Measurements from ENCODE around the gene TMEM132C. TPM values are rescaled to one million over a fixed set of nuclear protein-coding genes. Genes with fewer than 3 reads are reported as not detected.

TMEM132C gene
- polyA plus RNA-seq, 1 experiment = not detected

GRCh38 chr12:128548949-128549348 is 282.0 kb downstream of the TMEM132C start:
- TF ChIP-seq CTCF (IDR thresholded peaks at IDR 0.05; ENCODE audit: low read depth, low read length) = no peak
- CTCF ChIA-PET = no interaction called here
- Histone ChIP-seq H3K9me3 (ENCODE audit: control insufficient read depth, insufficient read depth, low read length) (peaks cover 66% of the 10 kb centered on the region), H3K27ac (ENCODE audit: low read depth, low read length) (no peak overlapping the region), H3K4me3 (ENCODE audit: low read depth, low read length) (no peak overlapping the region), H3K27me3 (ENCODE audit: control insufficient read depth, insufficient read depth, low read length) (no peaks in the 10 kb centered on the region)
- no peak for DNase-seq (ENCODE audit: low read depth, low spot score)
- POLR2A ChIA-PET = no interaction called here

GRCh38 chr12:128549601-128550218 is 282.7 kb downstream of the TMEM132C start:
- Histone ChIP-seq H3K4me3 (ENCODE audit: low read depth, low read length) (no peak overlapping the region), H3K27ac (ENCODE audit: low read depth, low read length) (no peak overlapping the region), H3K27me3 (ENCODE audit: control insufficient read depth, insufficient read depth, low read length) (no peaks in the 10 kb centered on the region), H3K9me3 (ENCODE audit: control insufficient read depth, insufficient read depth, low read length) (peaks cover 71% of the 10 kb centered on the region)
- no peak for TF ChIP-seq CTCF (IDR thresholded peaks at IDR 0.05; ENCODE audit: low read depth, low read length)
- no peak for DNase-seq (ENCODE audit: low read depth, low spot score)
- ChIA-PET POLR2A (no interaction called here), CTCF (no interaction called here)

- no peak overlapping the region for H3K4me3 ChIP-seq (ENCODE audit: low read depth, low read length)
- H3K27ac ChIP-seq (ENCODE audit: low read depth, low read length) = no peak overlapping the region
- ChIA-PET CTCF (no interaction called here), POLR2A (no interaction called here)
- no peaks in the 10 kb centered on the region for H3K27me3 ChIP-seq (ENCODE audit: control insufficient read depth, insufficient read depth, low read length)
- no peak for DNase-seq (ENCODE audit: low read depth, low spot score)
- H3K9me3 ChIP-seq (ENCODE audit: control insufficient read depth, insufficient read depth, low read length) = peaks cover 76% of the 10 kb centered on the region
- TF ChIP-seq CTCF (IDR thresholded peaks at IDR 0.05; ENCODE audit: low read depth, low read length) = no peak
Measured at GRCh38 chr12:128551266-128551665, 284.3 kb downstream of the TMEM132C start.

GRCh38 chr12:128554546-128555304 is 287.8 kb downstream of the TMEM132C start:
- H3K4me3 ChIP-seq (ENCODE audit: low read depth, low read length) = no peak overlapping the region
- no peak for DNase-seq (ENCODE audit: low read depth, low spot score)
- no peak overlapping the region for H3K27ac ChIP-seq (ENCODE audit: low read depth, low read length)
- CTCF ChIA-PET = no interaction called here
- H3K9me3 ChIP-seq (ENCODE audit: control insufficient read depth, insufficient read depth, low read length) = peaks cover 72% of the 10 kb centered on the region
- TF ChIP-seq CTCF (IDR thresholded peaks at IDR 0.05; ENCODE audit: low read depth, low read length) = no peak
- H3K27me3 ChIP-seq (ENCODE audit: control insufficient read depth, insufficient read depth, low read length) = no peaks in the 10 kb centered on the region
- POLR2A ChIA-PET = no interaction called here

- CTCF ChIA-PET = no interaction called here
- no peak for TF ChIP-seq CTCF (IDR thresholded peaks at IDR 0.05; ENCODE audit: low read depth, low read length)
- POLR2A ChIA-PET = no interaction called here
- Histone ChIP-seq H3K9me3 (ENCODE audit: control insufficient read depth, insufficient read depth, low read length) (peaks cover 64% of the 10 kb centered on the region), H3K27ac (ENCODE audit: low read depth, low read length) (no peak overlapping the region), H3K27me3 (ENCODE audit: control insufficient read depth, insufficient read depth, low read length) (no peaks in the 10 kb centered on the region), H3K4me3 (ENCODE audit: low read depth, low read length) (no peak overlapping the region)
- DNase-seq (ENCODE audit: low read depth, low spot score) = no peak
Measured at GRCh38 chr12:128557231-128557630, 290.3 kb downstream of the TMEM132C start.

All from AG04450 (cell line).